Measurements from ENCODE around the gene FRMD5.

The FRMD5 gene

DNA sequence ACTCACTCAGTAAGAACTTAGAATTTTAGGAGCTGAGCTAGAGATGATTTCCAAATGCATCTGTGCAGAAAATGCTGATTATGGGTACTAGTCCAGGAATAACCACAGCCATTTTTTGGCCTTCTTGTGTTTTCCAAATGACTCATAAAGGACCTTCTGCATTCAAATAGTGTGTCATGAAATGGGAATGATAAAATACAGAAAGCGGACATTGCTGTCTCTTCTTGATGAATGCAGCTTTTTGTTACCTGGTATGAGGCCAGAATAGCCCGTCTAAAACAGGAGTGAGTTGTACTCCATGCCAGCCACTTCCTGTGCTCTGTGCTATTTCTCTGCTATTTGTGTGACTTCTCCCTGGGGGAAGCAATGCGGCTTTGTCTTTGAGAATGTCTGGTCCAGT, 20.5 kb upstream of the FRMD5 start:
- Histone ChIP-seq H2AFZ (ENCODE audit: low read depth, low read length, severe bottlenecking) (no peak overlapping the region), H3K9me3 (ENCODE audit: insufficient read depth, low read length) (no peaks in the 10 kb centered on the region), H3K9me2 (replicated peaks; ENCODE audit: insufficient read depth, low read length) (no peaks in the 10 kb centered on the region), H3F3A (ENCODE audit: insufficient read depth) (no peaks in the 10 kb centered on the region), H3K4me3 (ENCODE audit: insufficient read depth, low read length, poor library complexity, severe bottlenecking) (no peak overlapping the region), H3K27me3 (ENCODE audit: low read length) (no peaks in the 10 kb centered on the region), H3K79me2 (ENCODE audit: insufficient read depth, low read length) (no peaks in the 10 kb centered on the region), H3K4me2 (ENCODE audit: low read depth, low read length, poor library complexity, severe bottlenecking) (no peak overlapping the region), H3K36me3 (ENCODE audit: low read length) (no peaks in the 10 kb centered on the region), H3K9ac (ENCODE audit: low read length) (no peak overlapping the region), H3K27ac (ENCODE audit: low read depth, low read length) (no peak overlapping the region), H4K20me1 (ENCODE audit: low read depth, low read length) (no peaks in the 10 kb centered on the region)
- TF ChIP-seq EZH2phosphoT487 (conservative IDR thresholded peaks at IDR 0.05; ENCODE audit: low read length), result no peak
- TF ChIP-seq, protein P1, sequence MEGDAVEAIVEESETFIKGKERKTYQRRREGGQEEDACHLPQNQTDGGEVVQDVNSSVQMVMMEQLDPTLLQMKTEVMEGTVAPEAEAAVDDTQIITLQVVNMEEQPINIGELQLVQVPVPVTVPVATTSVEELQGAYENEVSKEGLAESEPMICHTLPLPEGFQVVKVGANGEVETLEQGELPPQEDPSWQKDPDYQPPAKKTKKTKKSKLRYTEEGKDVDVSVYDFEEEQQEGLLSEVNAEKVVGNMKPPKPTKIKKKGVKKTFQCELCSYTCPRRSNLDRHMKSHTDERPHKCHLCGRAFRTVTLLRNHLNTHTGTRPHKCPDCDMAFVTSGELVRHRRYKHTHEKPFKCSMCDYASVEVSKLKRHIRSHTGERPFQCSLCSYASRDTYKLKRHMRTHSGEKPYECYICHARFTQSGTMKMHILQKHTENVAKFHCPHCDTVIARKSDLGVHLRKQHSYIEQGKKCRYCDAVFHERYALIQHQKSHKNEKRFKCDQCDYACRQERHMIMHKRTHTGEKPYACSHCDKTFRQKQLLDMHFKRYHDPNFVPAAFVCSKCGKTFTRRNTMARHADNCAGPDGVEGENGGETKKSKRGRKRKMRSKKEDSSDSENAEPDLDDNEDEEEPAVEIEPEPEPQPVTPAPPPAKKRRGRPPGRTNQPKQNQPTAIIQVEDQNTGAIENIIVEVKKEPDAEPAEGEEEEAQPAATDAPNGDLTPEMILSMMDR (IDR thresholded peaks at IDR 0.05; ENCODE audit: insufficient read depth, low read length, poor library complexity, severe bottlenecking), result no peak

DNA sequence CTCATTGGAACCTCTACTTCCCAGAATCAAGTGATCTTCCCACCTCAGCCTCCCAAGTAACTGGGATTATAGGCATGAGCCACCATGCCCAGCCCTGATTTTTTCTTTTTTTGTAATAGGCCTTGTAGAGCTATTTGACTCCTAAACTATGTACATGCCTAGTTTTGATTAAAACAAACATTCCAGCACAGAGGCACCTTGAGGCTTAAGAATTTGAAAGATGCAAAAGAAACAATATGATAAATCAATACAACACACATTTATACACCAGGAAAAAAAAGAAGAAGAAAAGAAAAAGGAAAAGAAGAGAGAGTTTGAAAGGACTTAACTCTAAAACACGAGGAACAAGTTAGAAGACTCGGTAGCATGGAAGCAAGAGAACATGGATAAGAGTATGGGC, 13.9 kb upstream of the FRMD5 start:
- Histone ChIP-seq H3K9me3 (ENCODE audit: insufficient read depth, low read length) (no peaks in the 10 kb centered on the region), H2AFZ (ENCODE audit: low read depth, low read length, severe bottlenecking) (no peak overlapping the region), H3K27ac (ENCODE audit: low read depth, low read length) (no peak overlapping the region), H3K36me3 (ENCODE audit: low read length) (no peaks in the 10 kb centered on the region), H3K79me2 (ENCODE audit: insufficient read depth, low read length) (no peaks in the 10 kb centered on the region), H3K4me2 (ENCODE audit: low read depth, low read length, poor library complexity, severe bottlenecking) (no peak overlapping the region), H3K27me3 (ENCODE audit: low read length) (no peaks in the 10 kb centered on the region), H3K4me3 (ENCODE audit: insufficient read depth, low read length, poor library complexity, severe bottlenecking) (no peak overlapping the region), H3F3A (ENCODE audit: insufficient read depth) (no peaks in the 10 kb centered on the region), H4K20me1 (ENCODE audit: low read depth, low read length) (no peaks in the 10 kb centered on the region), H3K9ac (ENCODE audit: low read length) (no peak overlapping the region), H3K9me2 (replicated peaks; ENCODE audit: insufficient read depth, low read length) (no peaks in the 10 kb centered on the region)
- TF ChIP-seq, protein P1 (IDR thresholded peaks at IDR 0.05; ENCODE audit: insufficient read depth, low read length, poor library complexity, severe bottlenecking), result no peak
- no peak for TF ChIP-seq EZH2phosphoT487 (conservative IDR thresholded peaks at IDR 0.05; ENCODE audit: low read length)

DNA sequence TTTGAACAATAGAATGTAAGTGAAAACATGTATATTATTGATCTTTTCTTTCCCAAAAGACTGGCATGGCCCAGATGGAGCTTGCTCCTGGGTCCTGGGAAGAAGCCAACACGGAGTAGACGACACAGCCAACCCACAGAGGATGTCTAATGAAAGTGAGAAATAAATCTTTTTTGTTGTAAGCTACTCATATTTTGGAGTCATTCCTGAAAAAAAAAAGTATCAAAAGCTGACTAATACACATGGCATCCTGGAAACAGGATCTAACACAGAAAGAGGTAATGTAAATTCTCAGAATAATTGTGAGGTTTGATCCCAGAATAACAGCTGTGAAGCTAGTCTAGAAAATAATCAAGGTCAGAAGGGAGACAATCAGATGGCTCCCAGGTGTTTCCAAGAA, 12.6 kb upstream of the FRMD5 start:
- Histone ChIP-seq H3K27ac (ENCODE audit: low read depth, low read length) (no peak overlapping the region), H3K36me3 (ENCODE audit: low read length) (no peaks in the 10 kb centered on the region), H3K9me2 (replicated peaks; ENCODE audit: insufficient read depth, low read length) (no peaks in the 10 kb centered on the region), H3K4me2 (ENCODE audit: low read depth, low read length, poor library complexity, severe bottlenecking) (no peak overlapping the region), H3K79me2 (ENCODE audit: insufficient read depth, low read length) (no peaks in the 10 kb centered on the region), H2AFZ (ENCODE audit: low read depth, low read length, severe bottlenecking) (no peak overlapping the region), H3K4me3 (ENCODE audit: insufficient read depth, low read length, poor library complexity, severe bottlenecking) (no peak overlapping the region), H4K20me1 (ENCODE audit: low read depth, low read length) (no peaks in the 10 kb centered on the region), H3K9me3 (ENCODE audit: insufficient read depth, low read length) (no peaks in the 10 kb centered on the region), H3F3A (ENCODE audit: insufficient read depth) (no peaks in the 10 kb centered on the region), H3K27me3 (ENCODE audit: low read length) (no peaks in the 10 kb centered on the region), H3K9ac (ENCODE audit: low read length) (no peak overlapping the region)
- TF ChIP-seq, protein P1 (IDR thresholded peaks at IDR 0.05; ENCODE audit: insufficient read depth, low read length, poor library complexity, severe bottlenecking), result no peak
- TF ChIP-seq EZH2phosphoT487 (conservative IDR thresholded peaks at IDR 0.05; ENCODE audit: low read length), result no peak
